ENCODE data around the gene COPE. TPM values are rescaled to one million over a fixed set of nuclear protein-coding genes. Genes with fewer than 3 reads are reported as not detected.

COPE gene
- polyA plus RNA-seq, 1 donor (not counting 4 experiments of a cell fraction or from before 2014, with no cell fraction given), result 109 TPM

- dilution Hi-C loops (cut with MboI; ENCODE audit: extremely low pct_ligation_motif_present, low sequenced_read_pairs), result no loop called here
These were observed 57.3 kb downstream of the COPE start for GRCh38 chr19:18861917-18862316.

GRCh38 chr19:18861235-18861634 lies 58.0 kb downstream of the COPE start:
- Histone ChIP-seq H3K4me3 (ENCODE audit: control insufficient read depth in 2 of 3, extremely low read depth in 1 of 3, insufficient read depth in 2 of 3, low read depth in 1 of 3, low read length in 3 of 3) (no peak overlapping the region), H3K9me3 (ENCODE audit: control insufficient read depth, low read depth, low read length) (no peaks in the 10 kb centered on the region), H3K27ac (ENCODE audit: control insufficient read depth, insufficient read depth, low read length) (no peak overlapping the region), H3K9ac (ENCODE audit: control insufficient read depth, extremely low read depth, insufficient read depth, low read length) (no peak overlapping the region), H3K79me2 (ENCODE audit: control insufficient read depth, insufficient read depth, low read length) (peaks cover 5% of the 10 kb centered on the region), H3K9me1 (ENCODE audit: control insufficient read depth, extremely low read depth, insufficient read depth, low read length) (no peaks in the 10 kb centered on the region), H3K27me3 (ENCODE audit: control insufficient read depth, extremely low read depth, insufficient read depth, low read length) (no peaks in the 10 kb centered on the region), H3K4me2 (ENCODE audit: control insufficient read depth, extremely low read depth, insufficient read depth, low read depth, low read length) (no peak overlapping the region), H2AFZ (ENCODE audit: control insufficient read depth, low read length) (no peak overlapping the region), H3K36me3 (ENCODE audit: control insufficient read depth in 2 of 2, extremely low read depth in 1 of 2, insufficient read depth in 2 of 2, low read length in 2 of 2) (peaks cover 64 to 71% of the 10 kb centered on the region in 2 experiments), H3K4me1 (ENCODE audit: control insufficient read depth, extremely low read depth, insufficient read depth, low read length) (no peaks in the 10 kb centered on the region), H4K20me1 (ENCODE audit: control insufficient read depth, extremely low read depth, insufficient read depth, low read length) (peaks cover 11% of the 10 kb centered on the region)
- dilution Hi-C loops (cut with MboI; ENCODE audit: extremely low pct_ligation_motif_present, low sequenced_read_pairs), result no loop called here
- no peak for DNase-seq (ENCODE audit: low read depth, low spot score)
- TF ChIP-seq EZH2 (IDR thresholded peaks at IDR 0.05; ENCODE audit: low read length) (no peak), CTCF (optimal IDR thresholded peaks at IDR 0.05 in 1 of 3, IDR thresholded peaks at IDR 0.05 in 1 of 3, conservative IDR thresholded peaks at IDR 0.05 in 1 of 3; ENCODE audit: extremely low read depth in 1 of 3, insufficient read depth in 2 of 3, low read length in 3 of 3) (no peak)
- FAIRE-seq, result no peak

More at GRCh38 chr19:18861917-18862316, 57.3 kb downstream of the COPE start:
- H2AFZ ChIP-seq (ENCODE audit: control insufficient read depth, low read length), result no peak overlapping the region
- TF ChIP-seq CTCF (optimal IDR thresholded peaks at IDR 0.05 in 1 of 3, IDR thresholded peaks at IDR 0.05 in 1 of 3, conservative IDR thresholded peaks at IDR 0.05 in 1 of 3; ENCODE audit: extremely low read depth in 1 of 3, insufficient read depth in 2 of 3, low read length in 3 of 3) (no peak), EZH2 (IDR thresholded peaks at IDR 0.05; ENCODE audit: low read length) (no peak)
- no peak overlapping the region for H3K9ac ChIP-seq (ENCODE audit: control insufficient read depth, extremely low read depth, insufficient read depth, low read length)
- no peak overlapping the region for H3K4me3 ChIP-seq (ENCODE audit: control insufficient read depth in 2 of 3, extremely low read depth in 1 of 3, insufficient read depth in 2 of 3, low read depth in 1 of 3, low read length in 3 of 3)
- DNase-seq (ENCODE audit: low read depth, low spot score) (no peak), FAIRE-seq (no peak)
- peaks cover 5% of the 10 kb centered on the region for H3K79me2 ChIP-seq (ENCODE audit: control insufficient read depth, insufficient read depth, low read length)
- no peaks in the 10 kb centered on the region for H3K4me1 ChIP-seq (ENCODE audit: control insufficient read depth, extremely low read depth, insufficient read depth, low read length)
- H3K27me3 ChIP-seq (ENCODE audit: control insufficient read depth, extremely low read depth, insufficient read depth, low read length), result no peaks in the 10 kb centered on the region
- H3K9me3 ChIP-seq (ENCODE audit: control insufficient read depth, low read depth, low read length), result no peaks in the 10 kb centered on the region
- no peak overlapping the region for H3K27ac ChIP-seq (ENCODE audit: control insufficient read depth, insufficient read depth, low read length)
- H3K4me2 ChIP-seq (ENCODE audit: control insufficient read depth, extremely low read depth, insufficient read depth, low read depth, low read length), result no peak overlapping the region
- H3K9me1 ChIP-seq (ENCODE audit: control insufficient read depth, extremely low read depth, insufficient read depth, low read length), result no peaks in the 10 kb centered on the region
- peaks cover 59 to 70% of the 10 kb centered on the region in 2 experiments for H3K36me3 ChIP-seq (ENCODE audit: control insufficient read depth in 2 of 2, extremely low read depth in 1 of 2, insufficient read depth in 2 of 2, low read length in 2 of 2)
- H4K20me1 ChIP-seq (ENCODE audit: control insufficient read depth, extremely low read depth, insufficient read depth, low read length), result peaks cover 11% of the 10 kb centered on the region
